ENCODE data around the gene FECH.

FECH gene

DNA sequence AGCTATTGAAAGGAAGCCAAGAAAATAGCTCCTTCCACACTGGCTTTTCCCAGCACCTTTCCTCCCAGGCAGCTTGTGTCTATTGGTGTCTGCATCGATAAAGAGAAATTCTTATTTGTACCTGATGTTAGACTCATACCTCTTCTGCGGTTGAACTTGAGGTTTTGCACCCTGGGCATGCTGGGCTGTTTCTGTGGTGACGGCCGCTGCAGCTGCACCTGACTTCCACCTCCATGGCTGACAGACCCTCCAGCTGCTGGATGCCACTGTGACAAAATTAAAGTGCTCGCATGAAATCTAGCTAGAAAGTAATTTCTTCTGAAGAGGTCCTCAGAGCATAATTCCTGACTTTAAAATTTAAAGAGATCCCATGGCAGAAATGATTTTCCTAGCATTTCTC is 6.6 kb downstream of the FECH start:
- no peak for DNase-seq

DNA sequence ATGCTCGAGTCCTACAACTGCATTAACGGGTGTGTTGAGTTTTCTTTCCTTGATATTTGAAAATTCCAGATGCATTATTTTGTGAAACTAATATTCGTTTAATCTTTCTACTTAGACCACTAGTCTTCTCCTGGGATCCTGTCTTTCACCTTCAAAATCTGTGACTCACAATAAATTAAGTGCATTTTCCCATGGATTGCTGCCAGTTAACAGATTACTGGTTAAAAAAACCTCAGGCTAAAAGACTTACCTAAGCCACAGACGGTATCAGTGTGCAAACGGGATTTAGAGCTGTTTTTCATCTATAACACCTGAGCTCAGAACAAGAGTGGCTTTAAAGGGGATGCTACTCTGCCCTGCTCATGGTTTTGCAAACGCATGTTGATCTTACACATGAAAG is 10.2 kb downstream of the FECH start:
- DNase-seq = no peak

- DNase-seq = no peak
Measured at GRCh38 chr18:57575542-57575941, 11.0 kb downstream of the FECH start.

GRCh38 chr18:57574866-57575265 is 11.6 kb downstream of the FECH start:
- no peak for DNase-seq

GRCh38 chr18:57570162-57570561 is 16.3 kb downstream of the FECH start:
- no peak for DNase-seq

DNA sequence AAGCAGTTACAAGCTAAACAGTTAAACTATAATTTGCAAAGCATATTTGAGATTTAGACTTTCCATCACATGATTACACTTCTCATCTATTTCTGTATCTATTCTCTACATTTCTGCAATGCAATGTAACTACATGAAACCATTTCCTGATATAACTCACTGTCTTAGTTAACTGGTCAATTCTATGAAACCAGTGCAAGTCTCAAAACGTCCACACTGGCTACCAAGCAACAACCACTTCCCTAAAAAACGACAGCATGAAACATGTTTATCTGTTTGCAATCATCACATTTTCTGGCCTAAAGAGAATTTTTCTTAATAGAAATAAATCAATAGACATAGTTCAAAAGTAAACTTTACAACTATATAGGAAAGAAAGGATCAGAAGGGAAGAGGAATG is 17.4 kb downstream of the FECH start:
- DNase-seq = no peak

- DNase-seq = peak in 1 of 2 donors; percentile 31
Measured at GRCh38 chr18:57561728-57562423, 24.6 kb downstream of the FECH start.

- DNase-seq = no peak
Measured at GRCh38 chr18:57561261-57561660, 25.2 kb downstream of the FECH start.

DNA sequence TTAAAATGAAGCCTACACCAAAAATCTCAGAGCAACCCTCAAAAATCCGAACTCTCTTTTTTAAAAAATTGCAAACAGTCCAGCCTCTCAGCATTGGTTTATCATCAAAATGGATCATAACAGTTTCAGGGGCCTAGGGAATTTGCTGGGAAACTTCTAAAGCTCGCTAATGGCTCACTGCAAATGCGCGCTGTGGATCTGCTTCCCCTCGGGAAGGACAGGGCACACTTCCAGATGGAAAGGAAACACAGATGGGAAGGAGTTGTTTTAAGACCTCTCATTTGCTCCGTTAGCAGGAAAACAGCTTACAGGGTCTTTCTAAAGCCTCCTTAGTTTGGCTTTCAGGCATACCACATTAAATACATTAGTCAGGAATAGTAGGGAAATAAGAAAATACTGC is 27.2 kb downstream of the FECH start:
- DNase-seq = no peak

DNA sequence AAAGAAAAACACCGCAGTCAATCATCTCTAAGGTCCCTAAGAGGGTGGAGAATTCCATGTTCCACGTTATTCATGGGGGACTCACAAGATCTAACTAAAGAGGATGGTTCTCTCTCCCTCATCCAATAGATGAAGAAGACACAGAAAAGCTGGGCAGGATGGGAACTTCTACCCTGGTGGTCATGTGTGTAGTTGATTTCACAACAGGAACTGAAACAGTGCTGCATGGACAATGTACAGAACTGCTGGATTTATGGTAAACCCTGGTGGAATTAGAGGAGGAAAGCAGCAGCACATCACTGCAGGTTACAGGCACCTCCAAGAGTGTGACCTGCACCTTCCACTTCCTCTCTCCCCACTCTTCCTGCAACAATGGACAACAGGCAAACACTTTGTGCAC is 31.4 kb downstream of the FECH start:
- DNase-seq = no peak

DNA sequence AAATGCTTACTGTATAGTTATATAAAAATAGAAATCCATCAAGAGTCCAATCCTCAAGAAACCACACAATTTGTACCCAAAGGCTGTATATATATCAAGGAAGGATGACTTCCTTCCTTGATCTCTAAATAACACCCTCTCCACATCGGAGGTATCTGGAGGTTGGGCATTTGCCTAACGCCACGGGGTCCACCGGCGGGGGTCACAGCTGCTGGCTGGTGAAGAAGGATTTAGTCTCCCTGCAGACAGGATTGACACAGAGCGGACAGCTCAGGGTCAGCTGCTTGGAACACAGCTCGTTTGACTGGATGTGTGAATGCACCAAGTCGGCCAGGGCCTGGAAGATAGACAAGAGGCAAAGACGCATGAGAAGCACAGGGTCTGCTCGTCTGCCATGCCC is 36.0 kb downstream of the FECH start:
- DNase-seq = no peak

DNA sequence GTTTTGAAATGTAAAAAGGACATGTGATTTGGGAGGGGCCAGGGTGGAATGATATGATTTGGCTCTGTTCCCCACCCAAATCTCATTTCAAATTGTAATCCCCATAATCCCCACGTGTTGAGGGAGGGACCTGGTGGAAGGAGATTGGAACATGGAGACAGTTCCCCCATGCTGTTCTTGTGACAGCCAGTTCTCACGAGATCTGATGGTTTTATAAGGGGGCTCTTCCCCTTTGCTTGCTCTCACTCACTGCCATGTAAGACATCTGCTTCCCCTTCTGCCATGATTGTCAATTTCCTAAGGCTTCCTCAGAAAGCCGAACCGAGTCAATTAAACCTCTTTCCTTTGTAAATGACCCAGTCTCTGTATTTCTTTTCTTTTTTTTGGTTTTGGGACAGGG is 39.2 kb downstream of the FECH start:
- DNase-seq = no peak

DNA sequence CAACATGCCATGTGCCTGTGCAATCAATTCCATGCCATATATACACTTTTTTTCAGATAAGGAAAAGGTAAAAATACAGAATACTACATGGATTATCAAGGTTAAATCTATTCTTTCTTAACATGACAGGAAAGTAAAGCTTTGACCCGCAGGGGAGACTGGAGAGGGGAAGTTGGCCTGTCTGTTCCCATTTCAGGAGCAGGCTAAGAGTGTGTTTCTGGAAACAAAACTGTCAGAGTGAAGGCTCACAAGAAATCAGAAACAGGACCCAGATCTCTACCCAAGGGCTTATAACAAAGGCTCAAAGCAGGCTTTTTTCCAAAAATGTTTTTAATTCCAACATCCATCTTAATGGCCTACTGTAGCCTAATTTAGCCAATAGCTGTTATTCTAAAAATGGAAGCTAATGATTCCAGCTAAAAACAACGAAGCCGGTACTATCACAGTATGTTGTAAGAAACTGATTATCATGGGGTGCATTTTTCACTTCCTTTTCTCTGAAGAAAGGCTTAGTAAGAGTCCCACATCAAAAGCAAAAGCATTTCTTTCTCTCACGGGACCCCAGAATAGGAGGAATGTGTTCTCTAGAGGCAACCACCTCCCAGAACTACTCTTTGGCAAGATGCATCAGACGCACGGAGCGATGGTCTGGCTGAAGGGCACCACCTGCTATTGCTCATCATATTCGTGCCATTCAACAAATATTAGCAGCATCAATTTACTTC is 41.4 kb downstream of the FECH start:
- no peak for DNase-seq

- DNase-seq = no peak
Measured at GRCh38 chr18:57543560-57543959, 42.9 kb downstream of the FECH start.

- DNase-seq = no peak
Measured at GRCh38 chr18:57542812-57543427, 43.6 kb downstream of the FECH start.

DNA sequence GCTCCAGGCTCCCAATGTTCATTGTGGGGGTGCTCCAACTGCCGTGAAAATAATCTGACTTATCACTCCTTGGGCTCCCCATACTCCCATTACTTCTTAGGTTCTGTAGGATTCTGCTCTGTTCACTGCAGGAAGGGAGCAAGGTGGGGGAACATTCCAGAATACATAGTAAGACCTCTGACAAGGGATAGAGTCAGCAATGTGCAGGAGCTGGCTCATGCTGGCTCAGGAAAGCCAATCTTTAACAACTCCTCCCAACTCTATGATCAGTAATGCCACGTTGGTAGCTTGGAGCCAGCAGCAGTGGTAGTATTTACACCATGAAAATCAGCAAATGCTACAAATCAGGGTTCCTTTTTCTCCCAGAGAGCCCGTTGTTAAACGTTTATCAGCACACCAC is 44.4 kb downstream of the FECH start:
- no peak for DNase-seq

GRCh38 chr18:57539702-57540101 is 46.8 kb downstream of the FECH start:
- no peak for DNase-seq

GRCh38 chr18:57538614-57539013 is 47.9 kb downstream of the FECH start:
- DNase-seq = no peak

DNA sequence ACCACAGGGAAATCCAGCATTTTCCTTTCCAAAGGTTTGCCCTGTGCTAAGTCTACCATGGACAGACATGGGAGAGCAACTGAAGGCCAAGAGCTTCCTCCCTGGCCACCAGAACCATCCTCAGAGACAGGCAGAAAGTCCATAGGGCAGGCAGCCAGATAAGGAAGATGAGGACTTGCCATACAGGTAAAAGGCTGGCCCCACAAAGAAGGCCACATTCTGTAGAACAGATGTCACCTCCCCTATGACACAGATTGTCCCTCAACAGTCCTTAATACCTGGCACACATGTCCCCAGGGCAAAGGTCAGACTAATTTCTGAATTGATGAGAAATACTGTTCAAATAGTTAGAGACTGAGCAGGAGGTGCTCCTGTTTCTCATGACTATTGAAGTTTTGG is 52.0 kb downstream of the FECH start:
- DNase-seq = no peak

DNA sequence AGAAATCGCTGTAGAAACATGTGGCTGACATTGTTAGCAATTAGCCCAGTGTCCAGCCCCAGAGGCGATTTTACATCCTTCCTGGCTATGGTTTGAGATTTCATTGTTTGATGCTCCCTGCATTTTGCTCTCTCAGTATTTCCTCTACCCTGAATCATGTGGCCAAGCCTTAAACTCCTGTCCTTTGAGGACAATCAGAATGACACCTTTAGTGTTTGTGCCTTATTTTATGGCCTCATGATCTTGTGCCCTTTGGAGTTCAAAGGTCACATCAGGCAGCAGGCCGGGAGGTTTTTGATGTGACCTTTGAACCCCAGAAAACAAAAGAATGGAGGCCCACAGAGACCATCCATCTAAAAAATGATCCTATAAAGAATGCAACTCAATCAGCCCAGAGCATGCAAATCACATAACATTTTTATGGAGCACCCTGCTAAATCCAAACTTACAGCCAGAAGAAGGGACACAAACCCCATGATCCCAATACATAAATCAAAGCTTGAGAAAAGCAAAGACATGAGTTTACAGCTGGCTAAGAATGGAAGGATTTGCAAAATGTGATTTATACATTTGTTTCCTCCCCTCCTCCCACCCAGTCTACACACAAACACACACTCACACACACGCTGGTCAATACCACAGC is 52.5 kb downstream of the FECH start:
- DNase-seq = no peak

- no peak for DNase-seq
Measured at GRCh38 chr18:57533006-57533867, 53.3 kb downstream of the FECH start.

GRCh38 chr18:57529151-57529550 is 57.4 kb downstream of the FECH start:
- DNase-seq = no peak
